Measurements from ENCODE around the gene MINDY4.

Gene MINDY4

GRCh38 chr7:30934732-30935568 lies 163.7 kb downstream of the MINDY4 start:
- DNase-seq, result no peak

- DNase-seq, result no peak
Measured at GRCh38 chr7:30935569-30935877, 164.3 kb downstream of the MINDY4 start.

GRCh38 chr7:30936650-30937245 lies 165.5 kb downstream of the MINDY4 start:
- DNase-seq, result no peak

- DNase-seq, result no peak
Measured at GRCh38 chr7:30937416-30937815, 166.2 kb downstream of the MINDY4 start.

GRCh38 chr7:30938435-30939316 lies 167.5 kb downstream of the MINDY4 start:
- peak; percentile 75 for DNase-seq

GRCh38 chr7:30941582-30942323 lies 170.5 kb downstream of the MINDY4 start:
- no peak for DNase-seq

All from NCI-H2107 (cell line).